ENCODE data around the gene TRERF1.

Gene TRERF1

DNA sequence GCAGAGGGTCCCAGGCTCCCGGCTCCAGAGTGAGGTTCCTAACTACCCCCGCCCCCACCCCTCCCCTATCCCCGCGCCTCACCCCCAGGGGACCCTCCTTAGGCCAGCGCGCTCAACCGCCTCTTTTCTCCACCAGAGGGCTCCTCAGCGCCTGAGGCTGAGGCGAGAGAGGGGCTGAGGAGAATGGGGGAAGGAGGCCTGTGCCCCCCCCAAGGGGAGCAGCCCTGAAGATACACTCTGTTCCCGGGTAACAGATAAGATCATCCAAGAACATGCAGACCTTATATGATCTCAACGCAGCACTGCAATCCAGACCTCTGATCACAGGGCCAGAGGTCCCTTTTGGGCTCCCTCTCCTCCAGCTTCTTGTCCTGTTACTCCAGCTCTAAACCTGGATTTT is 190.8 kb downstream of the TRERF1 start:
- TF ChIP-seq, protein P1, sequence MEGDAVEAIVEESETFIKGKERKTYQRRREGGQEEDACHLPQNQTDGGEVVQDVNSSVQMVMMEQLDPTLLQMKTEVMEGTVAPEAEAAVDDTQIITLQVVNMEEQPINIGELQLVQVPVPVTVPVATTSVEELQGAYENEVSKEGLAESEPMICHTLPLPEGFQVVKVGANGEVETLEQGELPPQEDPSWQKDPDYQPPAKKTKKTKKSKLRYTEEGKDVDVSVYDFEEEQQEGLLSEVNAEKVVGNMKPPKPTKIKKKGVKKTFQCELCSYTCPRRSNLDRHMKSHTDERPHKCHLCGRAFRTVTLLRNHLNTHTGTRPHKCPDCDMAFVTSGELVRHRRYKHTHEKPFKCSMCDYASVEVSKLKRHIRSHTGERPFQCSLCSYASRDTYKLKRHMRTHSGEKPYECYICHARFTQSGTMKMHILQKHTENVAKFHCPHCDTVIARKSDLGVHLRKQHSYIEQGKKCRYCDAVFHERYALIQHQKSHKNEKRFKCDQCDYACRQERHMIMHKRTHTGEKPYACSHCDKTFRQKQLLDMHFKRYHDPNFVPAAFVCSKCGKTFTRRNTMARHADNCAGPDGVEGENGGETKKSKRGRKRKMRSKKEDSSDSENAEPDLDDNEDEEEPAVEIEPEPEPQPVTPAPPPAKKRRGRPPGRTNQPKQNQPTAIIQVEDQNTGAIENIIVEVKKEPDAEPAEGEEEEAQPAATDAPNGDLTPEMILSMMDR (IDR thresholded peaks at IDR 0.05): peak; percentile 37

DNA sequence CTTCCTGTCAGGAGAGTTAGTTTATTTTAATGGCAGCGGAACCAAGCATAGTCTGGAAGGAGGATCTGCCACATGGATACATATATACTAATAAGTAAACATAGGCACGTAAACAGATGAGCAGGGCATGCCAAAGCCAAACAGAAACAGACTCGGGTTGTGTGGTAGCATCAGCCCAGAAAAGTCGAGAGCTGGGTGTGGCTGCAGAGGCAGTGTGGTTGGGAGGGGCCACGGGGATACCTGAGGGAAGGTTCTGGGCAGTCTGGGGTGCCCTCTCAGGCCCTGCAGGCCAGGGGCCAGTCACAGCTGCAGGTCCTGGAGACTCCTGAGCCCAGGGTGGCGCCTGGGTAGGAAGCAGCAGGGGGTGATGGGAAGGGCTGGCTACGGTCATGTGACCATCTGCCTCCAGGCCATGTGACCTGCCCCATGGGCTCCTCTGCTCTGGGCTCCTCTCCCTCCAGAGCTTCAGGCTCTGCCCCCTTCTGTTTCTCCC is 191.3 kb downstream of the TRERF1 start:
- TF ChIP-seq, protein P1 (IDR thresholded peaks at IDR 0.05): no peak

DNA sequence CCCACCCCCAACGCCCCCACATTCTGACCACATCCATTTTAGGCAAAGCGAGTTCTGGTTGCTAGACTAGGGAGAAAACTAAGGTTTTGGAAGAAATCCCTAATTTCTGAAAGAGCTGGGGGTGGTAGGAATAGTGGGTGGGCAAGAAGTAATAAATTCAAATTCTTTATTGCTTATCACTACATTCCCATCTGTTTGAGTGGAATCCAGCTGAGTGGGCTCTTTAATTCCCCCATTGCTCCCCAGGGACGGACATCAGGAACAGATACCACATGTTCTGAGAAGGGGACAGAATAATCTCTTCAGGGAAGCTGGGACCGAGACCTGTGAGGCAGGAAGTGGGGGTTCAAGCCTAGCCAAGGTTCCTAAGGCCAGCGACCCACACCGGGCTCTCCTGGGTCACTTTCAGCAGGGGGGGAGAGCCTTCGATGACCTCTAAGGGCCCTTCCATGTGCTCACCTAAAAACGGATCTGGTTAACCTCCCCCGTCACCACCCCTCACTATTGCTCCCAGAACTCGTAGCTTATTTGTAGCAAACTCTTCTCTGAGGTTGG is 191.8 kb downstream of the TRERF1 start:
- TF ChIP-seq, protein P1 (IDR thresholded peaks at IDR 0.05): no peak

DNA sequence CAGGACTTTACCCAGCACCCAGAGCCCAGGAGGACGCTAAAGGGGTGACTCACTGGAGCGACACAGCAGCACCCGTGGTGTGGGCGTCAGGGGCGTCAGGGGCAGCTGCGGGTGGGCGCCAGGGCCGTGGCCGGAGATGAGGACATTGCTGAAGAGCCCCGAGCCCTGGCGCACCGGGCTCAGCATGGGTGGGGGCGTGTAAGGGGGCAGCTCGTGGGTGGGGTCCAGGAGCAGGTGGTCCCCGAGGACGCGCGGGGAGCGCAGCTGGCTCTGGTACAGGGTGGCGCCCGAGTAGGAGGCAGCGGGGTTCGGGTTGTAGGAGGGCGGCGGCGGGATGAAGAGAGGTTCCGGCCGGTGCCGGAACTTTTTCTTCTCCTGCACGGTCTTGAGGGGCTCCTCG is 192.4 kb downstream of the TRERF1 start:
- TF ChIP-seq, protein P1 (IDR thresholded peaks at IDR 0.05): no peak

DNA sequence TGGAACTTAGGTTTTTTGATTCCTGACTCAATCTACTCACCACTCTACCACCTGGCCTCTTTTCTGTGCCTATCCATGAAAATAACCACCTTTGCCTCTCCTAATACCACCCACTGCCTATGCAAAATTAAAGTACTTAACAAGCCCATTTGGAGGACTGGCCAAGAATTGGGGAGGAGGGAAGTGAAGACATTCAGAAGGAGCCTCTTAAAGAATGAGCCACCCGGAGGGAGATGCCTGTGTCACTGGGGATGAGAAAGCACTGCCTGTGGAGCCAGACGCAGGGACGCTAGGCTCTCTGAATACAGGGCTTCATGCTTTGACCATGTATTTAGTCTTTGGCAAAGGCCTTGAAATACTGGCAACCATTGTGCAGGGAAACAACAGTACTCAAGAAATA is 194.1 kb downstream of the TRERF1 start:
- TF ChIP-seq, protein P1 (IDR thresholded peaks at IDR 0.05): no peak

DNA sequence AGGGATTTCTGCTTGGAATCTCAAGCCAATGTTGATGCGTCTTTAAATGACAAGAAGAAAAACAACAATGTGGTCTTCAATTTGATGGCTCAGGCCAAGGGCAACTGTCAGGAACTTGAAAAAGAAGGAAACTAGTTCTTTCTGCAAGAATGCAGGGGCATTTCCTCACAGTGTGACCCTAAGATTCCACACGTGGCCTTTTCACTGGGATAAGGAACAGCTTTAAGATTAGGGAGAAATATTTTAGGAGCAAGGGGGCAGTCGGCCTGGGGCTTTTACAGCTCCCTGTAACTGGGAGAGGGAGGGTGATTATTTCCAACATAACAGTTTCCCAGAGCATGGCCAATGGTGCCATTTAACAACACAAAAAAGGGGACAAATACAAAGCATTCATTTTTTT is 194.7 kb downstream of the TRERF1 start:
- TF ChIP-seq, protein P1 (IDR thresholded peaks at IDR 0.05): no peak

DNA sequence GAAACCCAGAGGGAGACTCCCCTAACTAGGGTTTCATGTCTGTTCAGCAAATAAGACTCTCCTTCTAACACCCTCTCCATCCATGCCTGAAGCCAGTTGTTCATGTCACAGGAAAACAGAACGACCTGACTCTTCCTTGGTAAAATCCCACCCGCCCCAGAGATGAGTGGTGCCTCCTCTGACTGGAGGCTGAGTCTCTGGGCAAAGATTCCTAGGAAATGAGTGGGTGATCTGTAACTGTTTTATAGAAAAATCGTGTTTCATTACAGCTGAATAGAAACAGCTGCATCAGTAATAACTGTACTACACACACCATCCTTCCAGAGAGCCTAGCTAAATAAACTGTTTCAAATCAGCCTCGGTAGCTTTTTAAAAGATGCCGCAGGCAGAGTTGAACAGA is 196.7 kb downstream of the TRERF1 start:
- TF ChIP-seq, protein P1 (IDR thresholded peaks at IDR 0.05): no peak

DNA sequence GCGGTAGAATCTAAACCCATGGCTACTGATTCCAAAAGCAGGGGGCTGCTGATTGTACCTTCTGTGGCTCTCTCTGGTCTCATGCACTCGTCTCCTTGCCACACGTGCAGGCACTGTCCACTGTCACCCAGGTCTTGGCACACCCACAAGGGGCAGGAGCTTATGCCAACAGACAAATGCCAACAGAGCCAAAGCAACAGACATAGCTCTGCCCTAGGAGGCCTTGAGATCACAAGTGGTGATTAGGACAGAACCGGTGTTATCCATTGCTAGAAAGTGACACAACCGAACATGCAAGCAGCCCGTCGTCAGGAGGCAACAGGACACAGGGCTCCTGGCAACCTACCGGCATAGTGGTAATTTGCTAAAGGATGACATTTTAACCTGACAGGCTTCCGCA is 197.2 kb downstream of the TRERF1 start:
- TF ChIP-seq, protein P1 (IDR thresholded peaks at IDR 0.05): no peak
